ENCODE data around the gene ZFYVE28.

ZFYVE28 gene

DNA sequence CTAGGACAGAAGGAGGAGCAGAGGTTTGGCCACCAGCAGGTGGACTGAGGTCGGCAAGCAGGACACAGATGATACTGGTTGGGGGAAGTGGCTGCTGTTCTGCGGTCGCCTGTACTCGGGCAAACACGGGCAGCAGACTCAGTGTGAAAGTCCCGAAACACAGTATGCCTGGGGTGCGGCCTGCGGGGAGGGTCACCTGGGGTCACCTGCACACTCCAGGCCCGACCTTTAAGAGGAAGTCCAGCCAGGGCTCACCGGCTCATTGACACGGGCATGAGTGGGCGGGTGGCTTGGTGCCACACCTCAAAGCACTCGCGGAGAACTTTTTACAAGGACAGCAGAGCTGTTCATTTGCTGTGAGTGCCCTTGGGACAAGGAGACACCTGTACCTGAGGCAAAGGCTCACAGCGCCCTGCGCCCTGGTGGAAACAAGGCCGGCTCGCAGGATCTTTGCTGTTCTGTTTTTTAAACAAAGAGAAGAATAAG, 85.0 kb downstream of the ZFYVE28 start:
- DNase-seq (ENCODE audit: low read depth in 2 of 2): no peak

DNA sequence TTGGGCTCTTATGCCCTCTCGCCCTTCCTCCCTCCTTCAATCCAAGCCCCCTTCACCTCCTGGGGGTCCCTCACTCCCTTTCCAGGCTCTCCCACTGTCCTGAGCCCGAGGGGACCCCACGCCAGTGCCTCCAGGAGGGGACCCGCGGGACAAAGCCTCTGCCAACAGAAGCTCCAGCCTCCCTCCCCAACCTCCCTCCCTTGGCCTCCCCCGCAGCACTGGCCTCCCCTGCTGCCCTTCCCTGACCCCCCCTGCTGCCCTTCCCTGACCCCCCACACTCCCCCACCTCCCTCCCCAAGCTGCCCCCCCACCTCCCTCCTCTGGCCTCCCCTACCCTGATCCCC, 85.5 kb downstream of the ZFYVE28 start:
- no peak for DNase-seq (ENCODE audit: low read depth in 2 of 2)

DNA sequence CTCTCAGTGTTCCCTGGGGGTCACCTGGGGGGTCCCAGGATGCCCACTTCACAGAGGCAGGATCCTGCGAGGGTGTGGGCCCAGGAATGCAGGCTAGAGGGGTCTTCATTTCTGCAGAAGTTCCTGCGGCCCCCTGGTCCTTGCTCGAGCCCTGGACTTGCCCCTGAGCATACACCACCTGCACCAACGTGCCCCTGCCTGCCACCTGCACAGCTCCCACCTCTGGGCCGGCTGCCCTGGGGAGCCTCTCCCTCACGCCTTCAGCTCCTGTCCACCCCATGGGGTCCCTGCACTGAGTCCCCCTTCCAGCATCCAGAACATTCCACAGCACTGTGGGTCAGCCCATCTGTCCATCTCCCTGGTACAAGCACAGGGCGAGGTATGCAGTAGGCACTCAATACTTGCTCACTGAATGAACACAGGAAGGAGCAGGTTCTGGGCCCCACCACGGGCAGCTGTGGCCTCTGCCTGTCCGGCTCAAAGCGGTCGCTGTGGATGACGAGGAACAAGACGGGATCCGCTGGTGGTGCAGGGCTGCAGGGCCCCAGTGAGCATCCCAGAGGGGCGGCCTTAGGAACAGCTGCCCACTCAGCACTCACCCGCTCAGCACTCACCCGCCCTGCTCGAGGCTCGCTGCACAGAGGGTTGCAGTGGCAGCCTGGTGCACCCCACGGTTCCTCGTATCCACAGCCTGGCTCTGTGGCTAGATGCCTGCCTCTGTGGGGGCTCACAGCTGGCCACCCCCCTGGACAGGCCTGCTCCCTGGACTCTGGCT, 86.1 kb downstream of the ZFYVE28 start:
- no peak for DNase-seq (ENCODE audit: low read depth in 2 of 2)

DNA sequence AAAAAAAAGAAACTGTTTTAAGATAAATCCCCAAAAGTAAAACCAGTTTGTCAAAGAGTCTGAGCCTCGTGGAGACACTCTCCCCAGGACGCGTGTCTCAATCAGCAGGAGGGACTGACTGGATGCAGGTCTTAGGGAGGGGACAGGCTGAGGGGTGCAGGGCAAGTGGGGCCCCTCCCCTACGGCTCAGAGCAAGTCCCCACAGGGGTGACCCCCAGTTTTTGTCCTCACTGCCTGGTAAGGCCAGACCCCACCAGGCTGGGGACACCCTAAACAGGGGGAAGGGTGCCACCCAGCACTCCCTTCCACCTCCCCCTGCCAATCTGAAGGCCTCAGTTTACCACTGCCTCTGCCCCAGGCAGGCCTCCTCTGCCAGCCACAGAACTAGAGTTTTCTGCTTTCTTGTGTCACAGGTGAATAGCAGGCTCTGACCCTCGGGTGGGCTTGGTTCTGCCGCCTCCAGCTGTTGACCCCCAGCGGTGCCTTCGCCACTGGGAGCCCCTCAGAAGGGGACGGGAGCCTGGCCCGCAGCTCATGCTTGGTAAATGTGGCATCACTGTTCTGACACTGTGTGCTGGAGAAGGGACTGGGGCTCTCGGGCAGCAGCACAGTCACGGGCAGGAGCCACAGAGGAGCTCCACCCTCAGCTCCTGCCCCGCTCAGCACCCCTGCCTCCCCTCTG, 86.8 kb downstream of the ZFYVE28 start:
- no peak for DNase-seq (ENCODE audit: low read depth in 2 of 2)

DNA sequence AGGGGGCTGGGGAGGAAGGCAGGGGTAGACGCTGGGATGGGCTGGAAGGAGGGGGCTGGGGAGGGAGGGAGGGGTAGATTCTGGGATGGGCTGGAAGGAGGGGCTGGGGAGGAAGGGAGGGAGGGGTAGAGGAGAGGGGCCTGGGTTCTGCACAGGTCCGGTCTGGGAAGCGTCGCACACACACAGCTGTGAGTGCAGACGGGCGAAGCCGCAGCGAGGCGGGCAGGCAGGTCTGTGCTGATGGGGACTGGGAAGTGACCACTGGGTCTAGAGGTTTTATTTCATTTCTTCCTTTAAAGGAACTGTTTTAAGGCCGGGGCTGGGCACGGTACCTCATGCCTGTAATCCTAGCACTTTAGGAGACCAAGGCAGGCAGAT, 87.4 kb downstream of the ZFYVE28 start:
- DNase-seq (ENCODE audit: low read depth in 2 of 2): no peak

DNA sequence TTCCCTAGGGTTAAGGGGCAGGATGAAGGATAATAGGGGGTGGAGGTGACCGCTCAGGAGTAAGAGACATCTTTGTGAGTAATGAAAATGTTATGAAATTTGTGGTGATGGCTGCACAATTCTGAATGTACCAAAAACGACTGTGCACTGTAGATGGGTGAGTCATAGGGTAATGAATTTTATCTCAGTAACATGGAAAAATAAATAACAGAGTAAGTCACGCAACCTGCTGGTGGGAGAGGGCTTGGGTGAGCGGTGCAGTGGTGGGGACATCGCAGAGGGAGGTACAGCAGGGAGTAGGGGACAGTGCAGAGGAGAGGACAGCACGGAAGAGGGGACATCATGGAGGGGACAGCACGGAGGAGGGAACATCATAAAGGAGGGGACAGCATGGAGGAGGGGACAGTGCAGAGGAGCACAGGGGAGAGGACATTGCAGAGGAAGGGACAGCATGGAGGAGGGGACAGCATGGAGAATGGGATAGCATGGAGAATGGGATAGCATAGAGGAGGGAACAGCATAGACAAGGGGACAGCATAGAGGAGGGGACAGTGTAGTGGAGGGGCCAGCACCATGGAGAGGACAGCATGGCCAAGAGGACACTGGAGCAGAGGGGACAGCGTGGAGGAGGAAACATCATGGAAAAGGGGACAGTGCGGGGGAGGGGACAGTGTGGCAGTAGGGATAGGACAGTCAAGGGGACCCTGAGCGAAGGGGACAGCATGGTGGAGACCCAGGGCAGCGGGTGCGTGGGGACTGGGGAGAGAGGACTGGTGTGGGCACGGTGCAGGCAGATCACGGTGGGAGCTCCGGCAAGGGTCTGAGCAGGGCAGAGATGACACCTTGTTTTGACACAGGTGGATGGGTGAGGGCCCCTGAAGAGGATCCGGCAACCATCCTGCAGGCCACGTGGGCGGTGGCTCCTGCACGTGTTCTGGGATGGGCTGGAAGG, 88.1 kb downstream of the ZFYVE28 start:
- no peak for DNase-seq (ENCODE audit: low read depth in 2 of 2)

DNA sequence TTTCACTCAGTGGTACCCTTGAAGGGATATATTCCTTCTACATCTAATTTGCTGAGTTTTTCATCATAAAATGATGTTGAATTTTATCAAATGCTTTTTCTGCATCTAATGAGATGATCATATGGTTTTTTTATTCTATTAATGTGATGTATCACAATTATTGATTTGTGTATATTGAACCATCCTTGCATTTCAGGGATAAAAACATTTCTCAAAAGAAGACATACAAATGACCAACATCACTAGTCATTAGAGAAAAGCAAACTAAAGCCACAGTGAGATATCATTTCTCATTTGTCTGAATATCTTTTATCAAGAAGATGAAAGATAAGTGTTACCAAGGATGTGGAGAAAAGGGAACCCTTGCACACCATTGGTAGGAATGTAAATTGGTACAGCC, 90.9 kb downstream of the ZFYVE28 start:
- DNase-seq (ENCODE audit: low read depth in 2 of 2): no peak

DNA sequence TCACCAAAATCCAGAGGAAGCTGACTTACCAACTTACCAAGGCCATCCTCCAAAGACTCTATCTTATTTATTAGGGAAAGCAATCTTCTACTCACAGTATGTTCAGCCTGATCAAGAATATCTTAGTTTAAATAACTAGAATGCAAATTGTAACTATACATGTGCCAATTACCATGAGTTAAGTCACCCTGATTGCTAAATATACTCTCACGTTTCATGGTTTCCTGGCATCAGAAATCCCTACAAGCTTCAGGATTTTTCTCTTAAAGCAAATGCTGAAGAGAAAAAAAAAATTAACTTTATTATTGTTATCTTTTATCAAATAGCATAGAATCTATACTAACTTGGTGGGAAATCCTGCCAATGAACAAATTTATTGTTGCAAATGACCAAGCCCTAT, 93.6 kb downstream of the ZFYVE28 start:
- no peak for DNase-seq (ENCODE audit: low read depth in 2 of 2)

DNA sequence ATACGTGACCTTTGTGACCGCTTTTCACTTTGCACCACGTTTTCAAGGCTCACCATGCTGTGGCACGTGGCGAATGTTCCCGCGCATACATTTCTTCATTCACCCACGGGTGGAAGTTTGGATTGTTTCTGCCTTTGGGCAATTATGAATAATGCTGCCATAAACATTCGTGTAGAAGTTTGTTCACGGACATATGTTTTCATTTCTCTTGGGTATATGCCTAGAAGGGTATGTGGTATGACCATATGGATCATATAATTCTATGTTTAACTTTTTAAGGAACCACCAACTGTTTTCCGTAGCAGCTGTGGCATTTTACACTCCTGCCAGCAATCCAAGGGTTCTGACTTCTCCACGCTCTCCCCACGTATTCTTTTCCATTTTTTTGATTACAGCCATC, 95.6 kb downstream of the ZFYVE28 start:
- no peak for DNase-seq (ENCODE audit: low read depth in 2 of 2)

DNA sequence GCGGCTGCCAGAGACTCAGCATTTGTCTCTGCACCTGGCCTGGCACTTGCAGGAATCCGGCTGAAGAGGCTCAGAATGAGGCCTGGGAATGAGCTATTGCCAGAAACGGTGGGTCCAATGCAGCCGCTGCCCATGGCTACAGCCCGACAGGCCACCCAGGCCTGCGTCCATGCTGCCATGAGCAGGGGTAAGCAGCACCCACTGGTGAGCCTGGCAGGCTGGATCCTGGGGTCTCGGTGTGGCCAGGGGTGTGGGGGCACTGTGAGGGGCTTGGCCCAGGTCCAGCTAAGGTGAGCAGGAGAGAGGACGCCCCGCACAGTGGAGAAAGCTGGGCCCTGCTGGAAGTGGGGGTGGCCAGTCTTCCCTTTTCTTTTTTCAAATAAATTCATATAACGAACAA, 96.2 kb downstream of the ZFYVE28 start:
- DNase-seq (ENCODE audit: low read depth in 2 of 2): no peak

DNA sequence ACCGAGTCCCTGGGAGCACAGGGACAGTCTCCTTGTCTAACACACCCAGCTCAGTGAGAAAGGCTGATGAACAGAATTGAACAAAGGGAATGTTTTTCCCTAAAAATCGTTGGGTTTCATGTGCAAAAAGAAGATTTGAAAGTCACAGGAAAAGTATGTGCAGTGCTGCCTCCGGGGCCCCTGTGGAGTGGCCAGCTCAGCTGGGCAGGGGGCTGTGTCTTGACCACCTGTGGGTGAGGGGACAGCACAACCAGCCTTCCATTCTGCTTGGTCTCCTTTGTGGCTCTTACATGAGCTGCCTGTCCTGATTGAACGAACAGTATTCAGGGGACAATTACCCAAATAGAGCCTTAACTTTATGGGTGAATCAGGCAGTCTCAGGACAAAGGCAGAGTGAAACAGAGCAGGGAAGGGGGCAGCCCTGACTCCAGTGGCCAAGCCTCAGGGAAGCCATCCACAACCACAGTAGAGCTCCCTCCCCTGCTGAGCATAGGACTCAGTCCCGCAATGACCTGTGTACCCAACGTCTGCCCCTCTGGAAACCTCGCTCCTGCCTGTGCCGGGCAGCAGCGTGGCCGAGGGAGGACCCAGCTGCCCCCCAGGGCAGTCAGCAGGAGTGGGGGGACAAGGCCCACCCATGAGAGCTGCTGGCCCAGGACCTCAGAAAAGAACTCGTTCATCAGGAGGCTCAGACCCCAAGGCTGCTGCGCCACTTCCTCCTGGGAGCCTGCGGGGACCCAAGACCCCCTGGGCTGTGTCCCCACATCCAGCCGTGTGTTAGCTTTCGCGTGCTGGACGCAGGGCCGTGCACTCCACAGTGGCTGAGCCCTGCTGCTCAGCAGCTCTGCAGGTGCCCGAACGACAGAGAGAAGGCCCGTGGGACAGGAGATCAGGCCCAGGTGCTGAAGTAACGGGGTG, 96.9 kb downstream of the ZFYVE28 start:
- no peak for DNase-seq (ENCODE audit: low read depth in 2 of 2)

DNA sequence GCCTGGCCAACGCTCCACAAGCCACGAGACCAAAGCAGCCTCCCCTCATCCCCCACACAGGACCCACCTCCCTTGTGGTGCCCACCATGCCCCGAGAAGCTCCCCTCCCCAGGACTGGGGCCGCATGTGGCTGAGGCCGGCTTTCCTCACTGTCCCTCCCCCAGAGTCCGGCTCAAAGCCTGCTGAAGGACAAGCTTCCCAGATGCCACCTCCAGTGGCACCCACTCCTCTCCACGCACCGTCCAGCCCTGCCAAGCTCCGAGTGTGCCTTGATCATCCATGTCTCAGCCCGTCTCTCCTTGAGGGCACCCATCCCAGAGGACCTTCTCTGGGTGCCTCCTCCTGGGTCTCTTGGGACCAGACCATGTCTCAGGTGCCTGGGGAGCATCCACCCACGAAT, 97.7 kb downstream of the ZFYVE28 start:
- DNase-seq (ENCODE audit: low read depth in 2 of 2): no peak

DNA sequence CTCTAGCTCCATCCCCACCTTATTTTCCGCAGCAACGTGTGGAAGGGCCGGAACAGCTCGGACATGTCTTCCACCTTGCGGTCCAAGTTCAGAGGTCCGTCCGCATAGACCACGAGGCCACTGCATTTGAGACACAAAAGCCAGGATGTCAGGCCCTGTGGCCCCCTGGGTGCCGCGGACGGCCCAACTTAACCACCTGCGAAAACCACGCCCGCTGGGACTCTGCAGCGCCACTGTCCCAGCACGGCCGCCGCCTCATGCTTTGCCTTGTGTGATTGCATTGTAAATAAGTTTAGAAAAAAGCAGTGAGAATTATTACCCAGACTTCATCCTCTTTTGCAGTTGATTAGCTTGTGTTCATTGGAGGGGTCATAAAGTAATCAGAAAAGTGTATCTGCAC, 98.3 kb downstream of the ZFYVE28 start:
- DNase-seq (ENCODE audit: low read depth in 2 of 2): no peak

DNA sequence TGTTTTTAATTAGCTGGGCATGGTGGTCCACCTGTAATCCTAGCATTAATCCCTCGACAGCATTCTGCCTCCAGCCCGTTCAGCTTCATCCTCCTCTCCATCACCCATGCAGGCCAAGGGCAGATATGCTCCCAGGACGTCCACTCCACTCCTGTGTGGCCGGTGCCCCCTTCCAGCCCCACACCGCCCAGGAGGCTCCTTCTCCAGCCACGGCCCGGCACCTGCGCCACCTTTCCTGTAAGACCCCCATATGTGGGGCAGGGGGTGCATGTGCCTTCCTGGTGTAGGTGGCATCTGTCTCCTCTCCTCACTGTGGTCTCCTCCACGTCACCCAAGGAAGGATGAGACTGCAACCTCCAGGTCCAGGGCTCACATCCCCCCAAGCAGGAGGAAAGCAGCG, 99.6 kb downstream of the ZFYVE28 start:
- no peak for DNase-seq (ENCODE audit: low read depth in 2 of 2)

DNA sequence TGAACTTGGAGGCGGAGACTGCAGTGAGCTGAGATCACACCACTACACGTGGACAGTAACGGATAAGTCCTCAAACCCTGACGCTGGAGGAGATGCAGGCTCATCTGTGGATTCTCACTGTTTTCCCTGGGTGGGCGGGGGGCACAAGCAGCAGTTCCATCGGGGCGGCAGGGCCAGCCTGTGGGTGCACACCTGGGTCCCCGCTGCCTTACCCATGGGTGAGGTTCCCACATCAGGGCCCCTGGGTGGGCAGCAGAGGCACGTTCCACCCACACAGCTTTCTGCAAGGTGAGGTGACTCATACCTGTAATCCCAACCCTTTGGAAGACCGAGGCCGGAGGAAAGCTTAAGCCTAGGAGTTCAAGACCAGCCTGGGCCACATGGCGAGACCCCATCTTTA, 100.0 kb downstream of the ZFYVE28 start:
- no peak for DNase-seq (ENCODE audit: low read depth in 2 of 2)

DNA sequence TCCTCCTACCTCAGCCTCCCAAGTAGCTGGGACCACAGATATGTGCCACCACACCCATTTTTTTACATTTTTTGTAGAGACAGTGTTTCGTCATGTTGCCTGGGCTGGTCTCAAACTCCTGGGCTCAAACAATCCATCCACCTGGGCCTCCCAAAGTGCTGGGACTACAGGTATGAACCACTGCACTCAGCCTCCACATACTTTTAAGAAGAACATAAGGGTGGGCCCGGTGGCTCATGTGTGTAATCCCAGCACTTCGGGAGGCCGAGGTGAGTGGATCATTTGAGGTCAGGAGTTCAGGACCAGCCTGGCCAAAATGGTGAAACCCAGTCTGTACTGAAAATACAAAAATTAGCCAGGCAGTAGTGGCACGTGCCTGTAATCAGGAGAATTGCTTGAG, 105.1 kb downstream of the ZFYVE28 start:
- no peak for DNase-seq (ENCODE audit: low read depth in 2 of 2)

DNA sequence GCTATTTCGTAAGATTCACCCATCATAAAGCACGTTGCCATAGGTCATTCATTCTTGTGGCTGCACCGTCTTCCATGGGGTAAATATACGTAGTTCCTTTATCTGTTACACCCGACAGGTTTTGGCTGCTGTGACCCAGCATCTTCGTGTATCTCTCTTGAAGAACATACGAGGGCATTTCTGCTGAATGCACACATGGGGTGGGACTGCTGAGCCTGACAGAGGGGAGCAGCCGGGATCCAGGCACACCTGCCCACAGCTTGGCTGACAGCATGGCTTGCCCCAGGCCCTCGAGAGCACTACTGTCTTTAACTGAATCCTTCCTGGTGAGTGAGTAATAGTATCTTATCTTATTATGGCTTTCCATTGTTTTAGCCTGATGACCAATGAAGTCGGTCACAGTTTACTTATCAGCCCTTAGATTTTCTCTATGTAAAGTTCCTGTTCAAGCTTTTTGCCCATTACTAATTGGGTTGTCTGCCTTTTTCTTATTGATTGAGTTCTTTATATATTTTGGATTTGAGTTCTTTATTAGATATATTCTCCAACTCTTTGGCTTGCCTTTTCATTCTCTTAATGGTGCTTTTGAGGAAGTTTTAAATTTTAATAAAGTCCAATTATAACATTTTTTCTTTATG, 111.6 kb downstream of the ZFYVE28 start:
- DNase-seq (ENCODE audit: low read depth in 2 of 2): no peak

DNA sequence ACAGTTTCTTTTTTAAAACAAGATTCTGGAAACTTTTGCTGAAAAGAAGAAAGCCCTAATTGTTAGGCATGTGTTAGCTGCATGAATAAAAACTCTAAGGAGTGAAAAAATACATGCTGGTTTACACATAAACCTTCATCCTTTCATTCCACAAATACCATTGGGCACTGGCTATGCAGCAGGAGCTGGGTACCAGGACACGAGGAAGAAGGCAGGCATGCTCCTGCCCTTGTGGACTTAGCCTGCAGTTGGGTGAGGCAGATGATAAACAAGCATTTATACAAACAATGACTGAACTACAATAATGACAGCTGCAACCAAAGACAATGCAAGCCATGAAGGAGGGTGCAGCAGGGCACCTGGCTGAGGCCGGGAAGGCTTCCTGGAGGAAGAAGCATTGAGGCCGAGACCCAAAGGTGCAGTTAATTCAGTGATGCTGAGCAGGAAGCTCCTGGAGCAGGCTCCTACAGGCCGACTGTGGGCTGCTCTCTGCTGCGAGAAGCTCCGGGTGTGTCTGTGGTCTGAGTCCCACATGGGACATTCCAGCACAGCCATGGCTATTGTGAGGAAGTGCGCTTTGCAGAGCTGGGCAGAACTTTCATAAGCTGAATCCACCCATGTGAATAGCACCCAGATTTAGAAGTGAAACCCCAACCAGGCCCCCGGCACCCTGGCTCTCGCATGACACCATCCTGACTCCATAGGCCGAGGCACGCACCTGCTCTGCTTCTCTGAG, 112.5 kb downstream of the ZFYVE28 start:
- no peak for DNase-seq (ENCODE audit: low read depth in 2 of 2)

DNA sequence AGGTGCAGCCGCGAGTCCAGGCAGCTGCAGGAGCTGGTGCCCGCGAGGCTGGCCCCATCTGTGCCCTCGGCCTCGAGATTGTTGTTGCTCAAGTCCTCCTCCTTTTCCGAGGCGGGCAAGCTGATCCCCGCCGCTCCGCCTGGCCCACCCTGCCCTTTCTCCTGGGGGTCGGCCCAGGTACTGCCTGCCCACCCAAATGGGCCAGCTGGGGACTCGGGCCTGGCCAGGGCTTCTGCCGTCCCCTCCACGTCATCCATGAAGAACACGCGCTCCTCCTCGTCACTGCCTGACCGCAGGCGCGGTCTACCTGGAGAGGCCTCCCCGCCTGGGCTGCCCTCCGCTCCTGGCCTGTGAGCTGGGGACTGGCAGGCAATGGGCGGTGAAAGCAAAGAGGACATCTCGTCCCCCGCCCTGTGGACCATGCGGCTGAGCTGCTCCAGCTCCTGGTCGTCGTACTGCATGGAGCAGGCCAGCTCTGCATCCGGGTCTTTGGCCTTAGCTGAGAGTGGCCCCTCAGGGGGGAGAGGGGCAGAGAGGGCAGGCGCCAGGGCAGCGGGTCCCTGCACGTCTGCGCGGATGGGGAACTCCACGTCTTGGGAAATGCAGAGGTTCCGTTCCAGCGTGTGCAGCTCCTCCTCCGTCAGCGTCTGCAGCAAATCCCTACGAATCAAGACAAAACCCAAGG, 113.4 kb downstream of the ZFYVE28 start:
- DNase-seq (ENCODE audit: low read depth in 2 of 2): no peak
